ENCODE measurements around the gene CAMK2B. TPM values are rescaled to one million over a fixed set of nuclear protein-coding genes. Genes with fewer than 3 reads are reported as not detected.

The CAMK2B gene
- total and polyA plus RNA-seq, 9 donors = 0.22 to 1.4 (median 0.45) TPM; not detected in 2

DNA sequence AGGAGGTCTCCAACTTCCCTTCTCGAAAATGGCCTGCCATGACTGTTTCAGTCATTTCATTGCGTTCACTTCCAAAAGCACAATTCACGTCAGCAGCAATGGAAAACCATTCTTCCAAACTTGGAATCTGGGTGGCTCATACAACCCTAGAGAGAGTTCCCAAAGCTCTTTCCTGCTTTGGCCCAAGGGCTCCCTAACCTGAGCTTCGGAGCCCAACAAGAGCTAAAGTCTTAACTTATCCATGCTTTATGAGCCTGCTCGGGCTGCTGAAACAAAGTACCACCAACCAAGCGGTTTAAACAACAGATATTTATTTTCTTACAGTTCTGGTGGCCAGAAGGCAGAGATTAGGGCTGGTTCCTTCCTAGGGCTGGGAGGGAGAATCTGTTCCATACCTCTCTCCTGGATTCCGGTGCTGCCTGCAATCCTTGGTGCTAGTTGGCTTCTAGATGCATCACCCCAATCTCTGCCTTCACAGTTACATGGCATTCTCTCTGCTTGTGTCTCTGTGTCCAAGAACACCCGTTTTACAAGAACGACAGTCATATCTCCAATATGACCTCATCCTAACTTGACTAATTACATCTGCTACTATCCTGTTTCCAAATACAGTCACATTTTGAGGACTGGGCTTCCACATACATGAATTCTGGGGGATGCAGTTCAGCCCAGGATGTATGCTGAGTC lies 33.5 kb downstream of the CAMK2B start:
- Histone ChIP-seq H3K27ac (peak overlapping the region in 1 of 2 donors; percentile 80), H3K4me1 (ENCODE audit: insufficient read depth) (peaks cover 16% of the 10 kb centered on the region), H3K9me3 (no peaks in the 10 kb centered on the region), H3K4me3 (no peak overlapping the region), H3K36me3 (no peaks in the 10 kb centered on the region), H3K27me3 (no peaks in the 10 kb centered on the region)
- WGBS, 3 donors = 21 to 31% (median 22%) methylated on average over 9 of the region's 9 CpGs
- intact Hi-C loops (cut with DNase I) = no loop called here
- peak in 1 of 5 donors; percentile 26 for DNase-seq
- TF ChIP-seq POLR2A (IDR thresholded peaks at IDR 0.05) = no peak
- TF ChIP-seq, protein P1, sequence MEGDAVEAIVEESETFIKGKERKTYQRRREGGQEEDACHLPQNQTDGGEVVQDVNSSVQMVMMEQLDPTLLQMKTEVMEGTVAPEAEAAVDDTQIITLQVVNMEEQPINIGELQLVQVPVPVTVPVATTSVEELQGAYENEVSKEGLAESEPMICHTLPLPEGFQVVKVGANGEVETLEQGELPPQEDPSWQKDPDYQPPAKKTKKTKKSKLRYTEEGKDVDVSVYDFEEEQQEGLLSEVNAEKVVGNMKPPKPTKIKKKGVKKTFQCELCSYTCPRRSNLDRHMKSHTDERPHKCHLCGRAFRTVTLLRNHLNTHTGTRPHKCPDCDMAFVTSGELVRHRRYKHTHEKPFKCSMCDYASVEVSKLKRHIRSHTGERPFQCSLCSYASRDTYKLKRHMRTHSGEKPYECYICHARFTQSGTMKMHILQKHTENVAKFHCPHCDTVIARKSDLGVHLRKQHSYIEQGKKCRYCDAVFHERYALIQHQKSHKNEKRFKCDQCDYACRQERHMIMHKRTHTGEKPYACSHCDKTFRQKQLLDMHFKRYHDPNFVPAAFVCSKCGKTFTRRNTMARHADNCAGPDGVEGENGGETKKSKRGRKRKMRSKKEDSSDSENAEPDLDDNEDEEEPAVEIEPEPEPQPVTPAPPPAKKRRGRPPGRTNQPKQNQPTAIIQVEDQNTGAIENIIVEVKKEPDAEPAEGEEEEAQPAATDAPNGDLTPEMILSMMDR (IDR thresholded peaks at IDR 0.05) = no peak
- no peak for TF ChIP-seq EP300 (IDR thresholded peaks at IDR 0.05)

DNA sequence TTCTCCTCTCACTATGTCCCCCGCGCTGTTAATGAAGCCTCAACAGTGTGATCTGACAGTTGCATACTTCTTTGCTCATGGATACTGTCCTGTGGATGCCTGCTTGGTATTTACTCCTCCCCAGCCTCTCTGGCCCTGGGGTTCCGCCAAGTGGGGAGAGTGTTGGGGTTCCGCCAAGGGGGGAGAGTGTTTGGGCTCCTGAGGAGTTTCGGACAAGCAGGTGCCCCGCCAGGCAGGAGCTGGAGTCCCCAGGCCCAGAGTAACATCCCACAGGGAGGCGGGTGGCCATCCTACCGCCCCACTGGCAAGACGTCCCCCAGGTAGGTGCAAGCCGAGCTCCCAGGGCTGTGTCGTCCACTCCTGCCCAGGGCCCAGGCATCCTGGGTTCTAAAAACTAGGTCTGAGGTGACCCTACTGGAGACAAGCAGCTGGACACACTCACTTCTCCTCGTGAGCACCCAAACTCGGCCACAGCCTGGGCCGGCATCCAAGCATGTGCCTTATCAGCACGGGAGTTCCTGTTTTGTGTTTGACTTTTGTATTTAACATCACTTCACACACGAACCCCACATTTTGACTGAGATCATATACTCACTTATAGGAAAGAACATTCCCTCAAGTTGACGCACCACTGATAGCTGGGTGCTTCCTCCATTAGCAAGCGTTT lies 34.2 kb downstream of the CAMK2B start:
- DNase-seq = peak; percentile 86 to 93 (median 87)
- H3K27me3 ChIP-seq = no peaks in the 10 kb centered on the region
- 17 to 21% (median 19%) methylated on average over 18 of the region's 18 CpGs for WGBS, 3 donors
- no peaks in the 10 kb centered on the region for H3K36me3 ChIP-seq
- TF ChIP-seq EP300 (IDR thresholded peaks at IDR 0.05) = no peak
- TF ChIP-seq, protein P1 (IDR thresholded peaks at IDR 0.05) = peak in 2 of 3 donors; percentile 9 to 15
- intact Hi-C loops (cut with DNase I) = no loop called here
- H3K9me3 ChIP-seq = no peaks in the 10 kb centered on the region
- peak overlapping the region; percentile 24 to 80 for H3K27ac ChIP-seq
- peaks cover 16% of the 10 kb centered on the region for H3K4me1 ChIP-seq (ENCODE audit: insufficient read depth)
- H3K4me3 ChIP-seq = no peak overlapping the region

DNA sequence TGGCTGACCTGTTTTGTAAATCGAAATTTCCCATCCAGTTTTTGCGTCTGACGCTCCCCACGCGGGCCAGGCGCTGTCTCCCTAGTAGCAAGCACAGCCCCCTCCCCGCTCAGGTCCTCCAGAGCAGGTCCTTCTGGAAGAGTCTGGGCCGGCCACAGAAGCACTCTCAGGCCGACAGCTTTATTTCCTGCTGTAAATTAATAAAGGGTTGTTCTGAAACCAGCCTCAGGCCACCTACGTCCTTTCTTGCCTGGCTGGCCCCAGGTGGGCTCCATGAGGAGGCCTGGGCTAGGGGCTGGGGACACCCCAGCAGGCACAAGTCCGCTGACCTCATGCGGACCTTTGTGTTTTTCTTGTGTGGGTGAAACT lies 35.2 kb downstream of the CAMK2B start:
- peak in 4 of 5 donors; percentile 20 to 51 (median 32) for DNase-seq
- 31 to 43% (median 34%) methylated on average over 12 of the region's 12 CpGs for WGBS, 3 donors
- Histone ChIP-seq H3K27me3 (no peaks in the 10 kb centered on the region), H3K9me3 (no peaks in the 10 kb centered on the region), H3K36me3 (no peaks in the 10 kb centered on the region), H3K4me3 (no peak overlapping the region), H3K27ac (peak overlapping the region; percentile 47 to 80), H3K4me1 (ENCODE audit: insufficient read depth) (peaks cover 16% of the 10 kb centered on the region)
- TF ChIP-seq POLR2A (IDR thresholded peaks at IDR 0.05) (no peak), EP300 (IDR thresholded peaks at IDR 0.05) (no peak)
- TF ChIP-seq, protein P1 (IDR thresholded peaks at IDR 0.05) = no peak
- intact Hi-C loops (cut with DNase I) = no loop called here

DNA sequence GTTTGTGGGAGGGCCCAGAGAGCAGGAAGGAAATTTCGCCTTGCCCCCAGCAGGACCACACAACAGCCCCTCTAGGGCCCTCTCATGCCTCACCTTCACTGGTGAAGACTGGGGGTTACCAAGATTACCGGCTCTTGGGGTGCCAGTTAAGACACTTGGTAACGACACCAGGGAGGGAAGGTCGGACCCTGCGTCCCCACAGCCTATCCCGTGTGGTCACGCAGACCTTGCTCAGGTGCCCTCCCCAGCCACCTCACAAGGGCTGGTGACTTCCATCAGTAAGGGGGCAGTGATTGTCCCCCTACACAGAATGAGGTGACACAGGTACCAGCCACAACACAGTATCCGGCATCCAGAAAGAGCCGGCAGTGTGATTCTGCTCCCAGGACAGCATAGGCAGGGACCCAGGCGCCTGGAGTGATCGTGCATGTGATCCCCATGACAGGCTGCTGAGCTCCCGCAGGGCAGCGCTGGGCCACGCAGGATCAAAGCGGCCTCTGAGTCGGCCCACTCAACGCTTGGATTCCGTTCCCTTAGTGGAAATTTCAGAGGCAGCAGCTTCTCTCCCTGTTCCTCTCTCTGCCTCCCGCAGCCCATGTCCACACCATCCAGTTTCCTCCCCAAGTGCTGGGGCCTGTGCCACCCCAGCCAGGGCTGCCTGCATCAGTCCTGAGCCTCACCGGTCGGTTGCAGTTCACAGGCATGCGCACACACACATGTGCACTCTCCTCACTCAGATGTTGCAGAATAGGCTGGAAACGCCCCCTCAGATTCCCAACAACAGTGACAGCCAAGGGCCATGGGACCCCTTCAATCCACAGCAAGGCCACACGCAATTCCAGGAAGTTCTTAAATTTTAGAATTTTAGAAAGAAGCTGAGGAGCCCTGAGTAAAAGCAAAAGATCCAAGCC lies 35.8 kb downstream of the CAMK2B start:
- Histone ChIP-seq H3K36me3 (no peaks in the 10 kb centered on the region), H3K4me3 (no peak overlapping the region), H3K27ac (peak overlapping the region; percentile 47 to 80), H3K9me3 (no peaks in the 10 kb centered on the region), H3K27me3 (no peaks in the 10 kb centered on the region), H3K4me1 (ENCODE audit: insufficient read depth) (peaks cover 16% of the 10 kb centered on the region)
- TF ChIP-seq EP300 (IDR thresholded peaks at IDR 0.05) = no peak
- TF ChIP-seq POLR2A (IDR thresholded peaks at IDR 0.05) = no peak
- TF ChIP-seq, protein P1 (IDR thresholded peaks at IDR 0.05) = no peak
- WGBS, 3 donors = 57 to 63% (median 57%) methylated on average over 24 of the region's 24 CpGs
- intact Hi-C loops (cut with DNase I) = no loop called here
- DNase-seq = peak; percentile 23 to 44 (median 30)
